Measurements from ENCODE around the gene B3GNT2.
"Not testable (repeated sequence)": the region's sequence is repeated elsewhere in the genome, so short reads cannot be mapped to it uniquely, and the experiment has no call there.

The B3GNT2 gene

GRCh38 chr2:62264186-62264585, 68.3 kb downstream of the B3GNT2 start:
- Mint-ChIP-seq H3K4me1 (ENCODE audit: low read depth) (peaks cover 2% of the 10 kb centered on the region), H3K27me3 (no peaks in the 10 kb centered on the region), H3K9me3 (peaks cover 2% of the 10 kb centered on the region), H3K36me3 (ENCODE audit: low read depth) (no peaks in the 10 kb centered on the region), H3K27ac (no peak overlapping the region), H3K4me3 (no peak overlapping the region)
- DNase-seq, result no peak

GRCh38 chr2:62265106-62265505, 69.2 kb downstream of the B3GNT2 start:
- no peak for DNase-seq
- Mint-ChIP-seq H3K9me3 (peaks cover 2% of the 10 kb centered on the region), H3K4me3 (no peak overlapping the region), H3K27ac (no peak overlapping the region), H3K27me3 (no peaks in the 10 kb centered on the region), H3K36me3 (ENCODE audit: low read depth) (no peaks in the 10 kb centered on the region), H3K4me1 (ENCODE audit: low read depth) (peaks cover 2% of the 10 kb centered on the region)

GRCh38 chr2:62266433-62267038, 70.6 kb downstream of the B3GNT2 start:
- no peaks in the 10 kb centered on the region for H3K27me3 Mint-ChIP-seq
- no peak for DNase-seq
- peaks cover 2% of the 10 kb centered on the region for H3K9me3 Mint-ChIP-seq
- H3K4me3 Mint-ChIP-seq, result no peak overlapping the region
- peaks cover 2% of the 10 kb centered on the region for H3K4me1 Mint-ChIP-seq (ENCODE audit: low read depth)
- no peaks in the 10 kb centered on the region for H3K36me3 Mint-ChIP-seq (ENCODE audit: low read depth)
- no peak overlapping the region for H3K27ac Mint-ChIP-seq

GRCh38 chr2:62267696-62268095, 71.8 kb downstream of the B3GNT2 start:
- Mint-ChIP-seq H3K36me3 (ENCODE audit: low read depth) (no peaks in the 10 kb centered on the region), H3K27me3 (no peaks in the 10 kb centered on the region), H3K9me3 (peaks cover 2% of the 10 kb centered on the region), H3K27ac (no peak overlapping the region), H3K4me1 (ENCODE audit: low read depth) (peaks cover 2% of the 10 kb centered on the region), H3K4me3 (no peak overlapping the region)
- no peak for DNase-seq

- not testable (repeated sequence) for H3K36me3 Mint-ChIP-seq (ENCODE audit: low read depth); DNase-seq; H3K27ac Mint-ChIP-seq; H3K9me3 Mint-ChIP-seq; H3K4me1 Mint-ChIP-seq (ENCODE audit: low read depth); H3K27me3 Mint-ChIP-seq; H3K4me3 Mint-ChIP-seq
Measured at GRCh38 chr2:62268681-62269188, 72.8 kb downstream of the B3GNT2 start.

GRCh38 chr2:62270728-62271127, 74.8 kb downstream of the B3GNT2 start:
- no peak for DNase-seq
- H3K36me3 Mint-ChIP-seq (ENCODE audit: low read depth), result no peaks in the 10 kb centered on the region
- H3K27ac Mint-ChIP-seq, result no peak overlapping the region
- H3K9me3 Mint-ChIP-seq, result peaks cover 2% of the 10 kb centered on the region
- no peak overlapping the region for H3K4me3 Mint-ChIP-seq
- H3K27me3 Mint-ChIP-seq, result no peaks in the 10 kb centered on the region
- H3K4me1 Mint-ChIP-seq (ENCODE audit: low read depth), result peaks cover 2% of the 10 kb centered on the region

All from activated T-cell treated with anti-CD3 and anti-CD28 coated beads, Interleukin-2, amount 50 U/mL, for 24 hours (primary cell).